ENCODE data around the gene NCK2.

Gene NCK2

GRCh38 chr2:105903051-105903674, 158.5 kb downstream of the NCK2 start:
- ChIA-PET CTCF (no interaction called here), POLR2A (no interaction called here)
- DNase-seq (ENCODE audit: extremely low spot score), result no peak
- TF ChIP-seq SUZ12 (IDR thresholded peaks at IDR 0.05) (no peak), LEF1 (IDR thresholded peaks at IDR 0.05; ENCODE audit: borderline replicate concordance) (no peak), ARNT (IDR thresholded peaks at IDR 0.05) (no peak), PKNOX1 (IDR thresholded peaks at IDR 0.05) (no peak), FOXM1 (IDR thresholded peaks at IDR 0.05; ENCODE audit: borderline replicate concordance) (no peak), NFRKB (IDR thresholded peaks at IDR 0.05) (no peak), TARDBP (IDR thresholded peaks at IDR 0.05) (no peak), BHLHE40 (IDR thresholded peaks at IDR 0.05; ENCODE audit: borderline replicate concordance) (no peak), HDGF (IDR thresholded peaks at IDR 0.05; ENCODE audit: borderline replicate concordance) (no peak), SP1 (IDR thresholded peaks at IDR 0.05) (no peak), L3MBTL2 (conservative IDR thresholded peaks at IDR 0.05) (no peak), ZNF384 (IDR thresholded peaks at IDR 0.05) (no peak), FOXA1 (IDR thresholded peaks at IDR 0.05) (no peak), FOXK2 (IDR thresholded peaks at IDR 0.05) (no peak), CTBP1 (IDR thresholded peaks at IDR 0.05; ENCODE audit: borderline replicate concordance) (no peak)

GRCh38 chr2:105904938-105905337, 160.2 kb downstream of the NCK2 start:
- DNase-seq (ENCODE audit: extremely low spot score), result no peak
- TF ChIP-seq PKNOX1 (IDR thresholded peaks at IDR 0.05), result no peak
- no peak for TF ChIP-seq FOXK2 (IDR thresholded peaks at IDR 0.05)
- TF ChIP-seq CTBP1 (IDR thresholded peaks at IDR 0.05; ENCODE audit: borderline replicate concordance), result no peak
- TF ChIP-seq SUZ12 (IDR thresholded peaks at IDR 0.05), result no peak
- no peak for TF ChIP-seq ZNF384 (IDR thresholded peaks at IDR 0.05)
- no peak for TF ChIP-seq FOXM1 (IDR thresholded peaks at IDR 0.05; ENCODE audit: borderline replicate concordance)
- TF ChIP-seq FOXA1 (IDR thresholded peaks at IDR 0.05), result no peak
- TF ChIP-seq ARNT (IDR thresholded peaks at IDR 0.05), result no peak
- no peak for TF ChIP-seq TARDBP (IDR thresholded peaks at IDR 0.05)
- TF ChIP-seq L3MBTL2 (conservative IDR thresholded peaks at IDR 0.05), result no peak
- POLR2A ChIA-PET, result no interaction called here
- CTCF ChIA-PET, result no interaction called here

- TF ChIP-seq CTBP1 (IDR thresholded peaks at IDR 0.05; ENCODE audit: borderline replicate concordance) (no peak), L3MBTL2 (conservative IDR thresholded peaks at IDR 0.05) (no peak), FOXA1 (IDR thresholded peaks at IDR 0.05) (no peak), ELF4 (IDR thresholded peaks at IDR 0.05) (no peak), FOXM1 (IDR thresholded peaks at IDR 0.05; ENCODE audit: borderline replicate concordance) (no peak), ARNT (IDR thresholded peaks at IDR 0.05) (no peak), NFRKB (IDR thresholded peaks at IDR 0.05) (no peak), ZNF384 (IDR thresholded peaks at IDR 0.05) (no peak), HDGF (IDR thresholded peaks at IDR 0.05; ENCODE audit: borderline replicate concordance) (no peak), LEF1 (IDR thresholded peaks at IDR 0.05; ENCODE audit: borderline replicate concordance) (no peak), TARDBP (IDR thresholded peaks at IDR 0.05) (no peak), FOXK2 (IDR thresholded peaks at IDR 0.05) (no peak), BHLHE40 (IDR thresholded peaks at IDR 0.05; ENCODE audit: borderline replicate concordance) (no peak), SP1 (IDR thresholded peaks at IDR 0.05) (no peak), SUZ12 (IDR thresholded peaks at IDR 0.05) (no peak), PKNOX1 (IDR thresholded peaks at IDR 0.05) (no peak)
- CTCF ChIA-PET, result no interaction called here
- no peak for DNase-seq (ENCODE audit: extremely low spot score)
- POLR2A ChIA-PET, result no interaction called here
These were observed 161.8 kb downstream of the NCK2 start for GRCh38 chr2:105906481-105906880.

- DNase-seq (ENCODE audit: extremely low spot score), result no peak
- CTCF ChIA-PET, result no interaction called here
- no peak for TF ChIP-seq LEF1 (IDR thresholded peaks at IDR 0.05; ENCODE audit: borderline replicate concordance)
- TF ChIP-seq NFRKB (IDR thresholded peaks at IDR 0.05), result no peak
- no peak for TF ChIP-seq SUZ12 (IDR thresholded peaks at IDR 0.05)
- TF ChIP-seq ZNF384 (IDR thresholded peaks at IDR 0.05), result no peak
- TF ChIP-seq ELF4 (IDR thresholded peaks at IDR 0.05), result no peak
- no peak for TF ChIP-seq ARNT (IDR thresholded peaks at IDR 0.05)
- no peak for TF ChIP-seq L3MBTL2 (conservative IDR thresholded peaks at IDR 0.05)
- TF ChIP-seq FOXK2 (IDR thresholded peaks at IDR 0.05), result no peak
- no peak for TF ChIP-seq FOXA1 (IDR thresholded peaks at IDR 0.05)
- no peak for TF ChIP-seq HDGF (IDR thresholded peaks at IDR 0.05; ENCODE audit: borderline replicate concordance)
- TF ChIP-seq BHLHE40 (IDR thresholded peaks at IDR 0.05; ENCODE audit: borderline replicate concordance), result no peak
- TF ChIP-seq PKNOX1 (IDR thresholded peaks at IDR 0.05), result no peak
- TF ChIP-seq SP1 (IDR thresholded peaks at IDR 0.05), result no peak
- TF ChIP-seq TARDBP (IDR thresholded peaks at IDR 0.05), result no peak
- no peak for TF ChIP-seq CTBP1 (IDR thresholded peaks at IDR 0.05; ENCODE audit: borderline replicate concordance)
- no peak for TF ChIP-seq FOXM1 (IDR thresholded peaks at IDR 0.05; ENCODE audit: borderline replicate concordance)
- POLR2A ChIA-PET, result no interaction called here
These were observed 162.5 kb downstream of the NCK2 start for GRCh38 chr2:105907184-105907583.

- no peak for TF ChIP-seq ARNT (IDR thresholded peaks at IDR 0.05)
- TF ChIP-seq PKNOX1 (IDR thresholded peaks at IDR 0.05), result no peak
- no peak for TF ChIP-seq SUZ12 (IDR thresholded peaks at IDR 0.05)
- no peak for TF ChIP-seq BHLHE40 (IDR thresholded peaks at IDR 0.05; ENCODE audit: borderline replicate concordance)
- no peak for TF ChIP-seq NFRKB (IDR thresholded peaks at IDR 0.05)
- TF ChIP-seq LEF1 (IDR thresholded peaks at IDR 0.05; ENCODE audit: borderline replicate concordance), result no peak
- no peak for TF ChIP-seq FOXA1 (IDR thresholded peaks at IDR 0.05)
- TF ChIP-seq L3MBTL2 (conservative IDR thresholded peaks at IDR 0.05), result no peak
- TF ChIP-seq ZNF384 (IDR thresholded peaks at IDR 0.05), result no peak
- TF ChIP-seq SP1 (IDR thresholded peaks at IDR 0.05), result no peak
- TF ChIP-seq FOXM1 (IDR thresholded peaks at IDR 0.05; ENCODE audit: borderline replicate concordance), result no peak
- TF ChIP-seq FOXK2 (IDR thresholded peaks at IDR 0.05), result no peak
- no peak for DNase-seq (ENCODE audit: extremely low spot score)
- ChIA-PET CTCF (no interaction called here), POLR2A (no interaction called here)
These were observed 164.5 kb downstream of the NCK2 start for GRCh38 chr2:105909215-105909614.

Measured in HEK293T (cell line).